Calu3 (cell line): ENCODE results near the gene TNKS2. TPM values are rescaled to one million over a fixed set of nuclear protein-coding genes. Genes with fewer than 3 reads are reported as not detected.

Source experiments
- BruUV-seq: library from RNA; stranded (reverse); fragments of 400-500 nt; replicated peaks from 2 replicates; lab custom pipeline; 2021; lab: Mats Ljungman, UMichigan
- CTCF ChIA-PET: fragments of 300-600 bp; sonication (Branson Sonifier 250); formaldehyde crosslinking; loops from one replicate; lab custom pipeline; 2022; ENCODE audit warnings: antibody characterized with exemption; lab: Charles Lee
- DNase-seq: peaks from one replicate; pipeline ENCODE4 v3.0.0; 2022
- H3K27ac Mint-ChIP-seq: one replicate; pipeline ENCODE4 v1.8.0; 2022; ENCODE audit warnings: mixed read lengths; ENCODE audit not compliant: unreplicated experiment
- H3K27me3 Mint-ChIP-seq: one replicate; pipeline ENCODE4 v1.8.0; 2022; ENCODE audit warnings: mixed read lengths; ENCODE audit not compliant: unreplicated experiment
- H3K36me3 Mint-ChIP-seq: one replicate; pipeline ENCODE4 v1.8.0; 2022; ENCODE audit warnings: mild to moderate bottlenecking, moderate library complexity, mixed read lengths; ENCODE audit not compliant: insufficient read depth, unreplicated experiment
- H3K4me1 Mint-ChIP-seq: one replicate; pipeline ENCODE4 v1.8.0; 2022; ENCODE audit warnings: mild to moderate bottlenecking, low read depth, mixed read lengths; ENCODE audit not compliant: unreplicated experiment
- H3K4me3 Mint-ChIP-seq: one replicate; pipeline ENCODE4 v1.8.0; 2022; ENCODE audit warnings: mild to moderate bottlenecking, low read depth, moderate library complexity, mixed read lengths; ENCODE audit not compliant: unreplicated experiment
- H3K9me3 Mint-ChIP-seq: one replicate; pipeline ENCODE4 v1.8.0; 2022; ENCODE audit warnings: low read depth, mixed read lengths; ENCODE audit not compliant: unreplicated experiment
- intact Hi-C: fragments of 100-400 bp; cut with micrococcal nuclease; formaldehyde crosslinking; loops from one replicate; pipeline ENCODE4 v1.10.0; 2022; ENCODE audit not compliant: unreplicated experiment
- total RNA-seq: library from RNA; stranded (reverse); gene quantifications from 2 replicates; pipeline ENCODE4 v1.2.3, GENCODE V29; 2022
- TF ChIP-seq, protein P1 (sequence below): fragments of 200-600 bp; IDR thresholded peaks from one replicate; pipeline ENCODE4 v1.8.0; 2022; ENCODE audit warnings: antibody characterized with exemption; ENCODE audit not compliant: unreplicated experiment

The TNKS2 gene
- total RNA-seq, 1 experiment from 2014 or later: 24.6 TPM

GRCh38 chr10:91838199-91838598 is 40.0 kb downstream of the TNKS2 start:
- DNase-seq: no peak
- Mint-ChIP-seq H3K9me3 (no peaks in the 10 kb centered on the region), H3K27ac (no peak overlapping the region), H3K36me3 (peaks cover 6% of the 10 kb centered on the region), H3K4me1 (no peaks in the 10 kb centered on the region), H3K27me3 (no peaks in the 10 kb centered on the region), H3K4me3 (no peak overlapping the region)
- CTCF ChIA-PET: no interaction called here
- intact Hi-C loops: no loop called here
- BruUV-seq: no TSS peak
- TF ChIP-seq, protein P1, sequence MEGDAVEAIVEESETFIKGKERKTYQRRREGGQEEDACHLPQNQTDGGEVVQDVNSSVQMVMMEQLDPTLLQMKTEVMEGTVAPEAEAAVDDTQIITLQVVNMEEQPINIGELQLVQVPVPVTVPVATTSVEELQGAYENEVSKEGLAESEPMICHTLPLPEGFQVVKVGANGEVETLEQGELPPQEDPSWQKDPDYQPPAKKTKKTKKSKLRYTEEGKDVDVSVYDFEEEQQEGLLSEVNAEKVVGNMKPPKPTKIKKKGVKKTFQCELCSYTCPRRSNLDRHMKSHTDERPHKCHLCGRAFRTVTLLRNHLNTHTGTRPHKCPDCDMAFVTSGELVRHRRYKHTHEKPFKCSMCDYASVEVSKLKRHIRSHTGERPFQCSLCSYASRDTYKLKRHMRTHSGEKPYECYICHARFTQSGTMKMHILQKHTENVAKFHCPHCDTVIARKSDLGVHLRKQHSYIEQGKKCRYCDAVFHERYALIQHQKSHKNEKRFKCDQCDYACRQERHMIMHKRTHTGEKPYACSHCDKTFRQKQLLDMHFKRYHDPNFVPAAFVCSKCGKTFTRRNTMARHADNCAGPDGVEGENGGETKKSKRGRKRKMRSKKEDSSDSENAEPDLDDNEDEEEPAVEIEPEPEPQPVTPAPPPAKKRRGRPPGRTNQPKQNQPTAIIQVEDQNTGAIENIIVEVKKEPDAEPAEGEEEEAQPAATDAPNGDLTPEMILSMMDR: no peak

GRCh38 chr10:91843083-91843482 is 44.9 kb downstream of the TNKS2 start:
- intact Hi-C loops: no loop called here
- H3K27ac Mint-ChIP-seq: no peak overlapping the region

DNA sequence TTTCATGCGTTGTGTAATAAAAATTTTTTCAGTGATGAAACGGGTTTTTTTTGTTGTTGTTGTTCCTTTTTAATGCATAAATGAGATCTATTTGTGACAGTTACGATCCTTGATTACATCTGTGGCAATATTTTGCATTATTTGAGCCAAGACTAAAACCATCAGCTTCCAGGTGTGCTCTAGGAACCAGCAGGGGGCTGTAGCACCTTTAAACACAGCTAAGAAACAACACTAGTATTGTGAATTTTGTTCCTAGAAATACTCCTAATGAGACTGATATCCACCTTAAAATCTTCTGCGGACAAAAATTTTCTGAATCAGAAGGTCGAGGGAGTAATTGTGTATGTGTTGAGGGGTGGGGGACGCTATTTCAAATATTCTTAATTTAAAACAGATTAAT is 58.4 kb downstream of the TNKS2 start:
- Mint-ChIP-seq H3K36me3 (peaks cover 9% of the 10 kb centered on the region), H3K4me1 (no peaks in the 10 kb centered on the region), H3K9me3 (no peaks in the 10 kb centered on the region), H3K27ac (no peak overlapping the region), H3K27me3 (no peaks in the 10 kb centered on the region), H3K4me3 (no peak overlapping the region)
- DNase-seq: peak; percentile 1
- TF ChIP-seq, protein P1: no peak
- no TSS peak for BruUV-seq
- CTCF ChIA-PET: no interaction called here
- intact Hi-C loops: loop anchor here (5.0 kb wide), 1 partner anchor 56 kb away; no protein-coding TSS in a partner anchor

More at GRCh38 chr10:91843083-91843482, 44.9 kb downstream of the TNKS2 start:
- H3K36me3 Mint-ChIP-seq: peaks cover 6% of the 10 kb centered on the region
- BruUV-seq: no TSS peak
- CTCF ChIA-PET: interaction anchor here (0.7 kb wide), 2 partner anchors 33 to 40 kb away, joined by 3 to 4 read pairs; no protein-coding TSS in a partner anchor
- no peak overlapping the region for H3K4me3 Mint-ChIP-seq
- no peaks in the 10 kb centered on the region for H3K4me1 Mint-ChIP-seq
- no peaks in the 10 kb centered on the region for H3K9me3 Mint-ChIP-seq
- no peak for DNase-seq
- TF ChIP-seq, protein P1: no peak
- no peaks in the 10 kb centered on the region for H3K27me3 Mint-ChIP-seq

DNA sequence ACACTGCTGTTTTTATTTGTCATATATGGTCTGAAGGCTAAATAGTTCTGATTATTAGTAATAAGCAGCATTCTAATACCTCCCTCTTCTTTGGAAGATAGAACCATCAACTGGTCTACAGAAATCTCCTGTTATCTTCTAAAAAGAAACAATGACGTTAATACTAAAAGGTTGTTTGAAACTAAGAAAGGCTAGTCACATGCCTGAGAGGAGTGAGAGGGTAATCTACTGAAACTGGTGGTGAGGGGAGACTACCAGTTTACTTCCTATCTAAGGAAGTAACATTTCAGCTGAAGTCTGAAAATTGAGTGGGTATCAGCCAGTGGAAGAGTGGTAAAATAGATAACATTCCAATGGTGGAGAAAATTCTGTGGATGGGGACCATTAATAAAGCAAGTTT is 62.7 kb downstream of the TNKS2 start:
- CTCF ChIA-PET: no interaction called here
- Mint-ChIP-seq H3K36me3 (peaks cover 10% of the 10 kb centered on the region), H3K9me3 (no peaks in the 10 kb centered on the region), H3K4me1 (no peaks in the 10 kb centered on the region), H3K27me3 (no peaks in the 10 kb centered on the region), H3K4me3 (no peak overlapping the region), H3K27ac (no peak overlapping the region)
- no TSS peak for BruUV-seq
- TF ChIP-seq, protein P1: no peak
- DNase-seq: no peak
- intact Hi-C loops: no loop called here
